ENCODE results near the gene HOXB5. TPM values are rescaled to one million over a fixed set of nuclear protein-coding genes. Genes with fewer than 3 reads are reported as not detected.

Gene HOXB5
- total RNA-seq, 1 experiment from 2014 or later: 5.9 TPM

- intact Hi-C loops (cut with micrococcal nuclease; ENCODE audit: unreplicated experiment): no loop called here
- no peak for DNase-seq (ENCODE audit: low spot score)
- no peaks in the 10 kb centered on the region for H3K9me3 ChIP-seq (ENCODE audit: low read depth, low read length, poor library complexity, severe bottlenecking)
- TF ChIP-seq CTCF (conservative IDR thresholded peaks at IDR 0.05; ENCODE audit: low read depth, low read length) (no peak), EZH2 (IDR thresholded peaks at IDR 0.05; ENCODE audit: borderline replicate concordance, low read depth, low read length, poor library complexity, severe bottlenecking) (no peak)
- no peak overlapping the region for H3K27ac ChIP-seq (ENCODE audit: low read depth, low read length, poor library complexity, severe bottlenecking)
- ChIA-PET POLR2A (ENCODE audit: low non-redundant PET) (no interaction called here), CTCF (no interaction called here)
- H3K27me3 ChIP-seq (replicated peaks; ENCODE audit: insufficient read depth, low read depth, low read length, poor library complexity): no peaks in the 10 kb centered on the region
- H3K36me3 ChIP-seq (ENCODE audit: insufficient read depth, low read length, poor library complexity, severe bottlenecking): no peaks in the 10 kb centered on the region
- BruUV-seq (replicated peaks): no TSS peak
- no peak overlapping the region for H3K4me3 ChIP-seq (ENCODE audit: low read depth, low read length, poor library complexity, severe bottlenecking)
- H3K4me1 ChIP-seq (ENCODE audit: insufficient read depth, low read length, poor library complexity, severe bottlenecking): peaks cover 5% of the 10 kb centered on the region
These were observed 38.4 kb upstream of the HOXB5 start for GRCh38 chr17:48631693-48632578.

GRCh38 chr17:48630925-48631692, 37.5 kb upstream of the HOXB5 start:
- ChIA-PET CTCF (no interaction called here), POLR2A (ENCODE audit: low non-redundant PET) (no interaction called here)
- no peak overlapping the region for H3K27ac ChIP-seq (ENCODE audit: low read depth, low read length, poor library complexity, severe bottlenecking)
- no peak overlapping the region for H3K4me3 ChIP-seq (ENCODE audit: low read depth, low read length, poor library complexity, severe bottlenecking)
- no peak for DNase-seq (ENCODE audit: low spot score)
- H3K9me3 ChIP-seq (ENCODE audit: low read depth, low read length, poor library complexity, severe bottlenecking): no peaks in the 10 kb centered on the region
- no peaks in the 10 kb centered on the region for H3K36me3 ChIP-seq (ENCODE audit: insufficient read depth, low read length, poor library complexity, severe bottlenecking)
- intact Hi-C loops (cut with micrococcal nuclease; ENCODE audit: unreplicated experiment): no loop called here
- H3K27me3 ChIP-seq (replicated peaks; ENCODE audit: insufficient read depth, low read depth, low read length, poor library complexity): no peaks in the 10 kb centered on the region
- TF ChIP-seq EZH2 (IDR thresholded peaks at IDR 0.05; ENCODE audit: borderline replicate concordance, low read depth, low read length, poor library complexity, severe bottlenecking): no peak
- no peak for TF ChIP-seq CTCF (conservative IDR thresholded peaks at IDR 0.05; ENCODE audit: low read depth, low read length)
- BruUV-seq (replicated peaks): no TSS peak
- peaks cover 7% of the 10 kb centered on the region for H3K4me1 ChIP-seq (ENCODE audit: insufficient read depth, low read length, poor library complexity, severe bottlenecking)

GRCh38 chr17:48630009-48630924, 36.7 kb upstream of the HOXB5 start:
- no peaks in the 10 kb centered on the region for H3K27me3 ChIP-seq (replicated peaks; ENCODE audit: insufficient read depth, low read depth, low read length, poor library complexity)
- TF ChIP-seq CTCF (conservative IDR thresholded peaks at IDR 0.05; ENCODE audit: low read depth, low read length) (no peak), EZH2 (IDR thresholded peaks at IDR 0.05; ENCODE audit: borderline replicate concordance, low read depth, low read length, poor library complexity, severe bottlenecking) (no peak)
- H3K4me3 ChIP-seq (ENCODE audit: low read depth, low read length, poor library complexity, severe bottlenecking): no peak overlapping the region
- ChIA-PET POLR2A (ENCODE audit: low non-redundant PET) (no interaction called here), CTCF (no interaction called here)
- no peak overlapping the region for H3K27ac ChIP-seq (ENCODE audit: low read depth, low read length, poor library complexity, severe bottlenecking)
- intact Hi-C loops (cut with micrococcal nuclease; ENCODE audit: unreplicated experiment): no loop called here
- no TSS peak for BruUV-seq (replicated peaks)
- DNase-seq (ENCODE audit: low spot score): no peak
- peaks cover 7% of the 10 kb centered on the region for H3K4me1 ChIP-seq (ENCODE audit: insufficient read depth, low read length, poor library complexity, severe bottlenecking)
- H3K9me3 ChIP-seq (ENCODE audit: low read depth, low read length, poor library complexity, severe bottlenecking): no peaks in the 10 kb centered on the region
- no peaks in the 10 kb centered on the region for H3K36me3 ChIP-seq (ENCODE audit: insufficient read depth, low read length, poor library complexity, severe bottlenecking)
